Measurements from ENCODE around the gene ARHGEF6. TPM values are rescaled to one million over a fixed set of nuclear protein-coding genes. Genes with fewer than 3 reads are reported as not detected.

The ARHGEF6 gene
- polyA plus RNA-seq, 1 donor from 2014 or later, result 1.8 TPM

DNA sequence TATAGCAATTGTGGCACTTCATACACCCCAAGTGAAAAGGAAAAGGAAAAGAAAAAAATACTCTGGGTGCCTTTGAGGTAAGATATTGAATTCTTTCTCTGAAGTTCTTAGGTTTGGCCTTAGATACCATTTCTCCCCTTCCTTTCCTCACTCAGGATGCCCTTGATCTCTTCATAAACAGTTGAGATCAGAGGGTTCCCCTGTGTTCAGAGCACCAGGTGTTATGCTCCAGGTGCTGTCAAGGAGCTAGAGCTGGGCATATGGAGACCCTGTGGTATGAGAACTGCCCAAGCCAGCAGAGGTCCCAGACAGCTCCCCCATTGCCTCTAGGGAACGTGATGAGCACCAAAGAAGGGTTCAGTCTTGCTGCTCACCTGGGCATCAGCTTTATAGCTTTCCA lies 149.9 kb downstream of the ARHGEF6 start:
- Histone ChIP-seq H3K4me2 (ENCODE audit: low read length) (no peak overlapping the region), H3K79me2 (replicated peaks; ENCODE audit: insufficient read depth, low read length) (no peaks in the 10 kb centered on the region), H3K4me3 (ENCODE audit: low read length) (no peak overlapping the region), H2AFZ (ENCODE audit: low read depth, low read length) (no peak overlapping the region), H3K9me3 (ENCODE audit: low read length) (no peaks in the 10 kb centered on the region), H3K27me3 (ENCODE audit: insufficient read depth, low read depth, low read length) (no peaks in the 10 kb centered on the region), H4K20me1 (ENCODE audit: insufficient read depth) (no peaks in the 10 kb centered on the region), H3K9me2 (ENCODE audit: insufficient read depth, low read length) (no peaks in the 10 kb centered on the region), H3K36me3 (ENCODE audit: insufficient read depth, low read length) (no peaks in the 10 kb centered on the region), H3F3A (ENCODE audit: insufficient read depth, low read length, poor library complexity, severe bottlenecking) (no peaks in the 10 kb centered on the region), H3K27ac (ENCODE audit: low read length) (no peak overlapping the region), H3K9ac (ENCODE audit: low read length) (no peak overlapping the region)
- no peak for TF ChIP-seq MXI1 (conservative IDR thresholded peaks at IDR 0.05; ENCODE audit: poor library complexity, severe bottlenecking)
- TF ChIP-seq EP300 (conservative IDR thresholded peaks at IDR 0.05; ENCODE audit: poor library complexity, severe bottlenecking), result no peak
- TF ChIP-seq SMC3 (conservative IDR thresholded peaks at IDR 0.05; ENCODE audit: poor library complexity), result no peak
- TF ChIP-seq, protein P1, sequence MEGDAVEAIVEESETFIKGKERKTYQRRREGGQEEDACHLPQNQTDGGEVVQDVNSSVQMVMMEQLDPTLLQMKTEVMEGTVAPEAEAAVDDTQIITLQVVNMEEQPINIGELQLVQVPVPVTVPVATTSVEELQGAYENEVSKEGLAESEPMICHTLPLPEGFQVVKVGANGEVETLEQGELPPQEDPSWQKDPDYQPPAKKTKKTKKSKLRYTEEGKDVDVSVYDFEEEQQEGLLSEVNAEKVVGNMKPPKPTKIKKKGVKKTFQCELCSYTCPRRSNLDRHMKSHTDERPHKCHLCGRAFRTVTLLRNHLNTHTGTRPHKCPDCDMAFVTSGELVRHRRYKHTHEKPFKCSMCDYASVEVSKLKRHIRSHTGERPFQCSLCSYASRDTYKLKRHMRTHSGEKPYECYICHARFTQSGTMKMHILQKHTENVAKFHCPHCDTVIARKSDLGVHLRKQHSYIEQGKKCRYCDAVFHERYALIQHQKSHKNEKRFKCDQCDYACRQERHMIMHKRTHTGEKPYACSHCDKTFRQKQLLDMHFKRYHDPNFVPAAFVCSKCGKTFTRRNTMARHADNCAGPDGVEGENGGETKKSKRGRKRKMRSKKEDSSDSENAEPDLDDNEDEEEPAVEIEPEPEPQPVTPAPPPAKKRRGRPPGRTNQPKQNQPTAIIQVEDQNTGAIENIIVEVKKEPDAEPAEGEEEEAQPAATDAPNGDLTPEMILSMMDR (IDR thresholded peaks at IDR 0.05; ENCODE audit: poor library complexity, severe bottlenecking), result no peak
- no peak for TF ChIP-seq POLR2AphosphoS5 (IDR thresholded peaks at IDR 0.05)
- TF ChIP-seq TAF1 (IDR thresholded peaks at IDR 0.05; ENCODE audit: low read depth), result no peak
- TF ChIP-seq RAD21 (conservative IDR thresholded peaks at IDR 0.05), result no peak
- no peak for TF ChIP-seq EZH2 (IDR thresholded peaks at IDR 0.05; ENCODE audit: borderline replicate concordance, insufficient read depth, low read length, poor library complexity, severe bottlenecking)

GRCh38 chrX:136629084-136629750 lies 151.5 kb downstream of the ARHGEF6 start:
- Histone ChIP-seq H3K9ac (ENCODE audit: low read length) (no peak overlapping the region), H3K4me3 (ENCODE audit: low read length) (no peak overlapping the region), H3K9me2 (ENCODE audit: insufficient read depth, low read length) (no peaks in the 10 kb centered on the region), H3K4me2 (ENCODE audit: low read length) (no peak overlapping the region), H3K27me3 (ENCODE audit: insufficient read depth, low read depth, low read length) (no peaks in the 10 kb centered on the region), H4K20me1 (ENCODE audit: insufficient read depth) (no peaks in the 10 kb centered on the region), H2AFZ (ENCODE audit: low read depth, low read length) (no peak overlapping the region), H3F3A (ENCODE audit: insufficient read depth, low read length, poor library complexity, severe bottlenecking) (no peaks in the 10 kb centered on the region), H3K27ac (ENCODE audit: low read length) (no peak overlapping the region), H3K79me2 (replicated peaks; ENCODE audit: insufficient read depth, low read length) (no peaks in the 10 kb centered on the region), H3K9me3 (ENCODE audit: low read length) (no peaks in the 10 kb centered on the region), H3K36me3 (ENCODE audit: insufficient read depth, low read length) (no peaks in the 10 kb centered on the region)
- no peak for TF ChIP-seq SMC3 (conservative IDR thresholded peaks at IDR 0.05; ENCODE audit: poor library complexity)
- no peak for TF ChIP-seq MXI1 (conservative IDR thresholded peaks at IDR 0.05; ENCODE audit: poor library complexity, severe bottlenecking)
- no peak for TF ChIP-seq POLR2AphosphoS5 (IDR thresholded peaks at IDR 0.05)
- TF ChIP-seq EP300 (conservative IDR thresholded peaks at IDR 0.05; ENCODE audit: poor library complexity, severe bottlenecking), result no peak
- no peak for TF ChIP-seq TAF1 (IDR thresholded peaks at IDR 0.05; ENCODE audit: low read depth)
- no peak for TF ChIP-seq REST (IDR thresholded peaks at IDR 0.05; ENCODE audit: borderline replicate concordance)
- TF ChIP-seq RAD21 (conservative IDR thresholded peaks at IDR 0.05), result no peak
- no peak for TF ChIP-seq EZH2 (IDR thresholded peaks at IDR 0.05; ENCODE audit: borderline replicate concordance, insufficient read depth, low read length, poor library complexity, severe bottlenecking)
- TF ChIP-seq, protein P1 (IDR thresholded peaks at IDR 0.05; ENCODE audit: poor library complexity, severe bottlenecking), result no peak
